Cardiac muscle cell (in vitro differentiated cells and primary cell): ENCODE results near the gene TMED10. TPM values are rescaled to one million over a fixed set of nuclear protein-coding genes. Genes with fewer than 3 reads are reported as not detected.

Experiments used
- DNase-seq, 2 donors: peaks; one replicate each; pipeline versions ENCODE4 v3.0.0 to v3.0.0-alpha.2; 2010 to 2017; ENCODE audit warnings: low read depth in 1 of 2, low spot score in 1 of 2
- H3K27ac ChIP-seq: fragments of 200-600 bp; sonication (generic); 2 replicates; pipeline ENCODE4 v1.5.1; 2016
- H3K27me3 ChIP-seq: fragments of 200-600 bp; sonication (generic); 2 replicates; pipeline ENCODE4 v1.6.0; 2016; ENCODE audit warnings: control low read depth
- H3K36me3 ChIP-seq: fragments of 200-600 bp; sonication (generic); 2 replicates; pipeline ENCODE4 v1.5.1; 2016; ENCODE audit warnings: control low read depth
- H3K4me1 ChIP-seq: fragments of 200-600 bp; sonication (generic); 2 replicates; pipeline ENCODE4 v1.8.1; 2017; ENCODE audit warnings: low read depth, mild to moderate bottlenecking, mixed run types
- H3K4me3 ChIP-seq: fragments of 200-600 bp; sonication (generic); 2 replicates; pipeline ENCODE4 v1.5.1; 2016; ENCODE audit warnings: mild to moderate bottlenecking
- H3K9me3 ChIP-seq: fragments of 200-600 bp; sonication (generic); 2 replicates; pipeline ENCODE4 v1.5.1; 2017; ENCODE audit warnings: low read depth, mild to moderate bottlenecking, control low read depth
- polyA plus RNA-seq: library from polyadenylated mRNA; unstranded; fragments of >200 nt; fragmentation: Nextera tagmentation; extraction: Ambion mirVana; gene quantifications from 2 replicates; pipeline ENCODE4 v1.2.1, GENCODE V29; 2016
- total RNA-seq: library from RNA; depleted of rRNA; stranded (reverse); fragments of >200 nt; gene quantifications from 2 replicates; pipeline ENCODE4 v1.2.3, GENCODE V29; 2016
- TF ChIP-seq, protein P1 (sequence below): IDR thresholded peaks from 2 replicates; pipeline ENCODE4 v1.5.1; 2012; ENCODE audit warnings: low read depth, mild to moderate bottlenecking, low read length

TMED10 gene
- total and polyA plus RNA-seq, 2 experiments from 2014 or later = 158 to 295 TPM

DNA sequence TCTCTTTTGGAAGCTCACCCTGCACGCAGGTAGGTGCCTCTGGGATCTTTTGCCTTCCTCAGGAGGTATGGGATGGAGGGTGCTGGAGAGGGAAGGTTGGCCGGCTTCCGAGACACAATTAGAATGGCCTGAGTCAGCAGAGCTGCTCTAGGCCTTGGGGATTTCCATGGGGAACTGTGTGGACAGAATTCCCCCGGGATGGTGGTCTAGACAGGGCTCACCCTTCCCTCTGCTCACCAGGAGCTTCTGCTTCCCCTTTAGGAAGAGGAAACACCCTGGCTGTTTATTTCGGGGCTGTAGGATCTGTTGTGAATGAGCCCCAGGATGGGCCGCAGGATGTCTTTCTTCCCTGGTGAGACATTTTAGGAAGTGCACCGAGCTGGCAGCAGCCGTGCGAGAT is 43.7 kb upstream of the TMED10 start:
- peaks cover 6% of the 10 kb centered on the region for H3K4me1 ChIP-seq
- H3K36me3 ChIP-seq = no peaks in the 10 kb centered on the region
- DNase-seq = no peak
- no peaks in the 10 kb centered on the region for H3K9me3 ChIP-seq
- TF ChIP-seq, protein P1, sequence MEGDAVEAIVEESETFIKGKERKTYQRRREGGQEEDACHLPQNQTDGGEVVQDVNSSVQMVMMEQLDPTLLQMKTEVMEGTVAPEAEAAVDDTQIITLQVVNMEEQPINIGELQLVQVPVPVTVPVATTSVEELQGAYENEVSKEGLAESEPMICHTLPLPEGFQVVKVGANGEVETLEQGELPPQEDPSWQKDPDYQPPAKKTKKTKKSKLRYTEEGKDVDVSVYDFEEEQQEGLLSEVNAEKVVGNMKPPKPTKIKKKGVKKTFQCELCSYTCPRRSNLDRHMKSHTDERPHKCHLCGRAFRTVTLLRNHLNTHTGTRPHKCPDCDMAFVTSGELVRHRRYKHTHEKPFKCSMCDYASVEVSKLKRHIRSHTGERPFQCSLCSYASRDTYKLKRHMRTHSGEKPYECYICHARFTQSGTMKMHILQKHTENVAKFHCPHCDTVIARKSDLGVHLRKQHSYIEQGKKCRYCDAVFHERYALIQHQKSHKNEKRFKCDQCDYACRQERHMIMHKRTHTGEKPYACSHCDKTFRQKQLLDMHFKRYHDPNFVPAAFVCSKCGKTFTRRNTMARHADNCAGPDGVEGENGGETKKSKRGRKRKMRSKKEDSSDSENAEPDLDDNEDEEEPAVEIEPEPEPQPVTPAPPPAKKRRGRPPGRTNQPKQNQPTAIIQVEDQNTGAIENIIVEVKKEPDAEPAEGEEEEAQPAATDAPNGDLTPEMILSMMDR = no peak
- no peaks in the 10 kb centered on the region for H3K27me3 ChIP-seq
- no peak overlapping the region for H3K4me3 ChIP-seq
- H3K27ac ChIP-seq = no peak overlapping the region

DNA sequence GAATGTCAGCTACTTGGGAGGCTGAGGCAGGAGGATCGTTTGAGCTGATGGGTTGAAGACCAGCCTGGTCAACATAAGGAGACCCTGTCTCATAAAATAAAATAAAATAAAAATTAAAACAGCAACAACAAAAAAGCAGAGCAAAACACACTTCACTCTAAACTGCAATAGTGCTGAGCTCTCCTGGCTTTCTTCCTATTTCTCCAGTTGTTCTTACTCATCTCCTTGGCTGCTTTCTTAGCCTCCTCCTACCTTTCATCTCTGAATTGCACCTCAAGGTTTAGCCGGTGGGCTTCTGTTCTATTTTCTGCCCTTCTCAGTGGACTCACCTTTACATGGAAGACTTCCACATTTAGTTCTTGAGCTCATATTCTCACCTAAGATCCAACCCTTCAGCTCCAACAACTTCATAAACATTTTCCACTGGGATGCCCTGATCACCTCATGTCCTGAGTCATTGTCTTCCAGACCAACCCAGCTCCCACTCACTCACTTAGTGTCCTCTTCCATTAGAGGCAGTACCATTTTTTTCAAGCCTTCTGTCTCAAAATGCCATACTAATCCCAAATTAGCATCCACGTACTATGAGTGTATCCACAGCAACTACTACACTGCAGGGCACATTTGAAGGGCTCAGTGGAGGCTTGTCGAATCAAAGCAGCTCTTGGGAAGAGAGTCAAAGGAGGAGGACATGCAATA is 41.2 kb upstream of the TMED10 start:
- no peak overlapping the region for H3K27ac ChIP-seq
- no peaks in the 10 kb centered on the region for H3K36me3 ChIP-seq
- H3K9me3 ChIP-seq = no peaks in the 10 kb centered on the region
- H3K4me3 ChIP-seq = no peak overlapping the region
- DNase-seq = no peak
- TF ChIP-seq, protein P1 = no peak
- H3K4me1 ChIP-seq = no peaks in the 10 kb centered on the region
- no peaks in the 10 kb centered on the region for H3K27me3 ChIP-seq

DNA sequence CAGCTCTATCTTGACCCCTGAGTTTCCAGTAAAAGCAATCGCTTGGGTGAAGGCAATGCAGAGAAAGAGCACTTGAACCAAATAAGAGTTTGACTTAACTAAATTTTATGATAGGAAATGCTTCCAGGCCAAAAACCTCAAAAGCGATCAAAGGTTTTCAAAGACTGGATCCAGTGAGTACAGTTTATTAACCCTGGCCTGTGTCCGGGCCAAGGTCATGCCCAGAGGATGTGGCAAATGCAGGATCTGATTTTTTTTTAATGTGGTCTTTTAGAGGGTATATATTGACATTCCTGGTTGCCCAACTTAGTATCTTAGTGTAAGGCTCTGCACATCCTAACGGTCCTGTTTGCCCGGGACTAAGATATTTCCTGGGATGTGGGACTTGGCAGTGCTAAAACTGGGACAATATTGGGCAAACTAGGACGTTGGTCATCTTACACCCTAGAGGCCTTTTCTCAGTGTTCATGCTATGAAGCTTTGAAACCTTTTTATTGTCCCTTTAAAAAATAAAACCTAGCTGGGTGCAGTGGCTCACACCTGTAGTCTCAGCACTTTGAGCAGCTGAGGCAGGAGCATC is 40.1 kb upstream of the TMED10 start:
- H3K27me3 ChIP-seq = no peaks in the 10 kb centered on the region
- DNase-seq = no peak
- no peak overlapping the region for H3K4me3 ChIP-seq
- TF ChIP-seq, protein P1 = no peak
- H3K27ac ChIP-seq = no peak overlapping the region
- no peaks in the 10 kb centered on the region for H3K9me3 ChIP-seq
- no peaks in the 10 kb centered on the region for H3K36me3 ChIP-seq
- no peaks in the 10 kb centered on the region for H3K4me1 ChIP-seq

DNA sequence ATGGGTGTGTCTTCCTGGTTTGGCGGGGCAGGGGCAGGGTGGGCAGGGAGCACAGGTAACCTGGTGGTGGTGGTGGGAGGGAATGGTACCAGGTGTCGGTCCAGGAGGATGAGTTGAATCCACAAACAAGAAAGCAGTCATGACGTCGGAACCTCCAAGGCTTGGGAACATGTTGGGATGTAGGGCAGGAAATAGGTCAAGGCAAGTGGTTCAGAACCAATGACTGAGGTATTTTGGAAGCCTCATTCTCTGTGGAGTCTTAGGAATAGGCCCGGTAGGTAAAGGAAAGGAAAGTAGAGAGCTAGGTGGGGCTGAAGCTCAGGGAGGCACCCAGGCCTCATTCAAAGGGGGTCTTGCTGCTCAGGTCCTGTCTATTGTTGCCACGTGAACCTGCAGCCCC is 39.1 kb upstream of the TMED10 start:
- H3K36me3 ChIP-seq = no peaks in the 10 kb centered on the region
- no peak for DNase-seq
- H3K4me1 ChIP-seq = no peaks in the 10 kb centered on the region
- TF ChIP-seq, protein P1 = no peak
- no peaks in the 10 kb centered on the region for H3K9me3 ChIP-seq
- no peak overlapping the region for H3K27ac ChIP-seq
- H3K4me3 ChIP-seq = no peak overlapping the region
- no peaks in the 10 kb centered on the region for H3K27me3 ChIP-seq

DNA sequence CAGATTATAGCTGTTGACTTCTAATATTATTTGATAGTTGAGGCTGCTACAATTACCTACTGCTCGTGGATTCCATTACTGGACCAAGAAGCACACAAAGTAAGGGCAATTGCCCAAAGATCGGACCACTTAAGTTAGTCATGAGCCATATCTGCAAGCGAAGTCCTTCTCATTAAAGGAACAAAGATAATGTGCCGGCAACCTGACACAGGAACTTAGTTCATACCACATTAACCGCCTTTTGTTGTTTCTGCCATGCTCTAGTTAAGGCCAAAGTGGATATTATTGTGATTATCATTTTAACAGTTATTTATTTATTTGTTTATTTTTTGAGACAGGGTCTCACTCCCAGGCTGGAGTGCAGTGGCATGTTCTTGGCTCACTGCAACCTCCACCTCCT is 38.1 kb upstream of the TMED10 start:
- TF ChIP-seq, protein P1 = no peak
- H3K4me3 ChIP-seq = no peak overlapping the region
- no peaks in the 10 kb centered on the region for H3K9me3 ChIP-seq
- H3K4me1 ChIP-seq = no peaks in the 10 kb centered on the region
- no peak for DNase-seq
- H3K27ac ChIP-seq = no peak overlapping the region
- no peaks in the 10 kb centered on the region for H3K27me3 ChIP-seq
- no peaks in the 10 kb centered on the region for H3K36me3 ChIP-seq
